ENCODE results near the gene KDM5B. TPM values are rescaled to one million over a fixed set of nuclear protein-coding genes. Genes with fewer than 3 reads are reported as not detected.

Gene KDM5B
- polyA plus RNA-seq, 1 of the 3 experiments (the other 2 are of a cell fraction), result 21.7 TPM

DNA sequence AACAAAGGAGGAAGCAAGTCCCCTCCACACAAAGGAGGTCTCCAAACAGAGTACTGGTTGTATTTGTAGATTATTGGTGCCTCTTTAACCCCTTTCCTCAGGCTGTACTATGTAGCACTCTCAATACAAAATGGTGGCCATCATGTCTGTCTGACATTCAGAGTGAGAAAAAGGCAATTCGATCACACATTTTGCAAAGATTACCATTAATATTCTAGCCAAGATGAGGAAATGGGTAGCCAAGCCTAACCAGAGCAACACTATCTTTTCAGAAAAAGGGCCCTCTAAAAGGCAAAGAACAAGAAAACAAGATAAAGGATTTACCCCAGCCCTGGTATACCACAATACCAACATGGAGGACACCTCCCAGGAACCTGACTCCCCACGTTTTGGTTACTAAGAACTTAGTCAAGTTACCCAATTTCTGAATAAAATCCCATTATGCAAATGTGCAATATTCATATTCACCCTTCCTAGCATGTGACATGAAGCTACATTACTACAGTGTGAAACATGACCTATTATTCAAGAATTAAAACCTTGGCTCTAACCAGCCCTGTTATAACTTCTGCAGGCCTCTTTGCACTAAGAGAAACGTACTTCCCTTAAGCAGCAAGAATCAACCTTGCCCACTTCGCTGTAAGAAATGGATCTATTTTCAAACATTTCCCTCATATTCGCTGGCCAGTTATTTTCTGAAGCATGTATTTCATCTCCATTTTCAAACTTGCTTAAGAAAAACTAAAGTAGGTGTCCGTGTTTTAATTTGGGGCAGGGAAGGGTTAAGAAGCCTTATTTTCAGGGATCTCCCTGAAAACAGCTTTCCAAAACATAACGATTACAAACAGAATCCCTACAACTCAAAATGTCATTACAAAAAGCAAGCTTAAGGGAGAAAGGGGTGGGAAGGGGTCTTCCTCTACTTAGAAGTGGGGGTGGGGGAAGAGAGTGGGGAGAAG is 2.1 kb downstream of the KDM5B start (continued):
- TF ChIP-seq, protein P1, sequence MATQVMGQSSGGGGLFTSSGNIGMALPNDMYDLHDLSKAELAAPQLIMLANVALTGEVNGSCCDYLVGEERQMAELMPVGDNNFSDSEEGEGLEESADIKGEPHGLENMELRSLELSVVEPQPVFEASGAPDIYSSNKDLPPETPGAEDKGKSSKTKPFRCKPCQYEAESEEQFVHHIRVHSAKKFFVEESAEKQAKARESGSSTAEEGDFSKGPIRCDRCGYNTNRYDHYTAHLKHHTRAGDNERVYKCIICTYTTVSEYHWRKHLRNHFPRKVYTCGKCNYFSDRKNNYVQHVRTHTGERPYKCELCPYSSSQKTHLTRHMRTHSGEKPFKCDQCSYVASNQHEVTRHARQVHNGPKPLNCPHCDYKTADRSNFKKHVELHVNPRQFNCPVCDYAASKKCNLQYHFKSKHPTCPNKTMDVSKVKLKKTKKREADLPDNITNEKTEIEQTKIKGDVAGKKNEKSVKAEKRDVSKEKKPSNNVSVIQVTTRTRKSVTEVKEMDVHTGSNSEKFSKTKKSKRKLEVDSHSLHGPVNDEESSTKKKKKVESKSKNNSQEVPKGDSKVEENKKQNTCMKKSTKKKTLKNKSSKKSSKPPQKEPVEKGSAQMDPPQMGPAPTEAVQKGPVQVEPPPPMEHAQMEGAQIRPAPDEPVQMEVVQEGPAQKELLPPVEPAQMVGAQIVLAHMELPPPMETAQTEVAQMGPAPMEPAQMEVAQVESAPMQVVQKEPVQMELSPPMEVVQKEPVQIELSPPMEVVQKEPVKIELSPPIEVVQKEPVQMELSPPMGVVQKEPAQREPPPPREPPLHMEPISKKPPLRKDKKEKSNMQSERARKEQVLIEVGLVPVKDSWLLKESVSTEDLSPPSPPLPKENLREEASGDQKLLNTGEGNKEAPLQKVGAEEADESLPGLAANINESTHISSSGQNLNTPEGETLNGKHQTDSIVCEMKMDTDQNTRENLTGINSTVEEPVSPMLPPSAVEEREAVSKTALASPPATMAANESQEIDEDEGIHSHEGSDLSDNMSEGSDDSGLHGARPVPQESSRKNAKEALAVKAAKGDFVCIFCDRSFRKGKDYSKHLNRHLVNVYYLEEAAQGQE (IDR thresholded peaks at IDR 0.05; ENCODE audit: low read depth, low read length), result no peak

DNA sequence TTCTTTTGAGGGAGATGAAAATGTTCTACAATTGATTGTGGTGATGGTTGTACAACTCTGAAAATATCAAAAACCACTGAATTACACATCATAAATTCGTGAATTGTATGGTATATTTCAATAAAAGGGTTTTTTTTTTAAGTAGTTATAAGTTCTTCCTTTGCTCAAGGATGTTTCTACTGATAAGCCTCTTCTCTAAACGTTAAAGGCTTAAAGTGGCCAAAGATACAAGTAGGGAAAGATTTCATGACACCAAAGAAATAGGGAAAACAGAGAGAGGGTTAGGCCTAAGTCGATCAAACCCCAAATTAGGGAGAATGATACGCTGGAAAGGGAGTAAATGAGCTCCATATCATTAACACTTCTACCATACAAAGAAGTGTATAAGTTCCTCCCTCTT is 4.1 kb downstream of the KDM5B start:
- Histone ChIP-seq H3K4me2 (0 out of 2 replicates have a peak overlapping the region, but pooled peaks have one; percentile 86), H3K9ac (no peak overlapping the region), H3K27me3 (ENCODE audit: insufficient read depth) (no peaks in the 10 kb centered on the region), H3K9me3 (no peaks in the 10 kb centered on the region), H3K4me1 (ENCODE audit: control insufficient read depth in 1 of 2, insufficient read depth in 2 of 2, low read depth in 1 of 2, low read length in 1 of 2) (peaks cover 16 to 22% of the 10 kb centered on the region in 2 experiments; a peak in 3 of 4 replicates), H2AFZ (ENCODE audit: low read depth) (no peak overlapping the region), H3K9me2 (no peaks in the 10 kb centered on the region), H4K20me1 (ENCODE audit: insufficient read depth) (peaks cover 77% of the 10 kb centered on the region), H3F3A (replicated peaks; ENCODE audit: insufficient read depth) (peaks cover 12% of the 10 kb centered on the region), H3K79me2 (ENCODE audit: insufficient read depth) (peaks cover 91% of the 10 kb centered on the region), H3K36me3 (replicated peaks in 1 of 2; ENCODE audit: control insufficient read depth in 1 of 2, insufficient read depth in 2 of 2, low read length in 1 of 2) (peaks cover 0 to 3% of the 10 kb centered on the region in 2 experiments), H3K4me3 (ENCODE audit: low read depth in 2 of 2, low read length in 1 of 2) (no peak overlapping the region), H3K27ac (ENCODE audit: low read depth in 2 of 2, low read length in 1 of 2) (no peak overlapping the region)
- DNase-seq, result no peak
- CTCF ChIA-PET, result no interaction called here
- TF ChIP-seq FOXJ3 (CRISPR knock-in tag; IDR thresholded peaks at IDR 0.05), result no peak
- TF ChIP-seq NRF1 (IDR thresholded peaks at IDR 0.05; ENCODE audit: low read depth, low read length), result no peak
- TF ChIP-seq, protein P2, sequence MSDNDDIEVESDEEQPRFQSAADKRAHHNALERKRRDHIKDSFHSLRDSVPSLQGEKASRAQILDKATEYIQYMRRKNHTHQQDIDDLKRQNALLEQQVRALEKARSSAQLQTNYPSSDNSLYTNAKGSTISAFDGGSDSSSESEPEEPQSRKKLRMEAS (IDR thresholded peaks at IDR 0.05; ENCODE audit: low read depth), result no peak
- TF ChIP-seq, protein P1 (IDR thresholded peaks at IDR 0.05; ENCODE audit: low read depth, low read length), result no peak
- TF ChIP-seq TEAD4 (IDR thresholded peaks at IDR 0.05; ENCODE audit: borderline replicate concordance, insufficient read depth), result no peak
- TF ChIP-seq EZH2phosphoT487 (IDR thresholded peaks at IDR 0.05; ENCODE audit: borderline replicate concordance, low read depth), result no peak
- TF ChIP-seq EP300 (IDR thresholded peaks at IDR 0.05; ENCODE audit: borderline replicate concordance in 1 of 2, low read depth in 1 of 2, low read length in 1 of 2), result no peak
- TF ChIP-seq GATA2 (CRISPR knock-in tag; IDR thresholded peaks at IDR 0.05), result no peak
- no peak for TF ChIP-seq SMC3 (IDR thresholded peaks at IDR 0.05; ENCODE audit: low read depth, low read length)
- no peak for TF ChIP-seq FOSL2 (IDR thresholded peaks at IDR 0.05; ENCODE audit: borderline replicate concordance, low read depth)
- 87% methylated on average over 4 of the region's 4 CpGs for WGBS (ENCODE audit: low lambda C conversion rate)
- POLR2A ChIA-PET, result no interaction called here
